Measurements from ENCODE around the gene TPT1. TPM values are rescaled to one million over a fixed set of nuclear protein-coding genes. Genes with fewer than 3 reads are reported as not detected.
"Not testable (repeated sequence)": the region's sequence is repeated elsewhere in the genome, so short reads cannot be mapped to it uniquely, and the experiment has no call there.

The TPT1 gene
- total RNA-seq, 1 experiment from 2014 or later = 1,431 TPM

GRCh38 chr13:45302507-45302906 lies 38.5 kb downstream of the TPT1 start:
- DNase-seq (ENCODE audit: low read depth) = no peak

GRCh38 chr13:45301263-45301662 lies 39.7 kb downstream of the TPT1 start:
- no peak for DNase-seq (ENCODE audit: low read depth)

- no peak for DNase-seq (ENCODE audit: low read depth)
Measured at GRCh38 chr13:45300190-45300985, 40.6 kb downstream of the TPT1 start.

GRCh38 chr13:45299194-45299593 lies 41.8 kb downstream of the TPT1 start:
- DNase-seq (ENCODE audit: low read depth) = peak; percentile 6

GRCh38 chr13:45298550-45298949 lies 42.4 kb downstream of the TPT1 start:
- DNase-seq (ENCODE audit: low read depth) = not testable (repeated sequence)

GRCh38 chr13:45298206-45298505 lies 42.8 kb downstream of the TPT1 start:
- no peak for DNase-seq (ENCODE audit: low read depth)

- no peak for DNase-seq (ENCODE audit: low read depth)
Measured at GRCh38 chr13:45297456-45298205, 43.4 kb downstream of the TPT1 start.

- no peak for DNase-seq (ENCODE audit: low read depth)
Measured at GRCh38 chr13:45296259-45296658, 44.7 kb downstream of the TPT1 start.

- DNase-seq (ENCODE audit: low read depth) = no peak
Measured at GRCh38 chr13:45295536-45295935, 45.4 kb downstream of the TPT1 start.

GRCh38 chr13:45292176-45292575 lies 48.8 kb downstream of the TPT1 start:
- peak; percentile 21 for DNase-seq (ENCODE audit: low read depth)

GRCh38 chr13:45289936-45290563 lies 50.9 kb downstream of the TPT1 start:
- DNase-seq (ENCODE audit: low read depth) = no peak

Other genes with a start within 250 kb of the TPT1 start
- gene GTF2F2, start 220.7 kb downstream of the TPT1 start, total RNA-seq (2014; rRNA removed; shearing (Covaris generic)) = 45.2 and 55.2 TPM in 2 replicates
- gene KCTD4, start 140.1 kb downstream of the TPT1 start, total RNA-seq (2014; rRNA removed; shearing (Covaris generic)) = not detected in 2 replicates
- 1.9 and 3.1 TPM in 2 replicates for gene SLC25A30, start 77.2 kb upstream of the TPT1 start, total RNA-seq (2014; rRNA removed; shearing (Covaris generic))
- 19.1 and 20.7 TPM in 2 replicates for gene COG3, start 123.8 kb upstream of the TPT1 start, total RNA-seq (2014; rRNA removed; shearing (Covaris generic))

Data from Daoy (cell line).